ENCODE data around the gene PDZD2.

- TF ChIP-seq ZNF274 (IDR thresholded peaks at IDR 0.05; ENCODE audit: low read depth, low read length) (no peak), YY1 (IDR thresholded peaks at IDR 0.05; ENCODE audit: insufficient read depth, insufficient read length) (no peak), SUZ12 (IDR thresholded peaks at IDR 0.05; ENCODE audit: extremely low read depth, insufficient read depth, insufficient read length) (no peak)
Observed at GRCh38 chr5:32143617-32144377, 504.9 kb downstream of the PDZD2 start.

All from NT2/D1 (cell line).